ENCODE measurements around the gene GATM.

The GATM gene

DNA sequence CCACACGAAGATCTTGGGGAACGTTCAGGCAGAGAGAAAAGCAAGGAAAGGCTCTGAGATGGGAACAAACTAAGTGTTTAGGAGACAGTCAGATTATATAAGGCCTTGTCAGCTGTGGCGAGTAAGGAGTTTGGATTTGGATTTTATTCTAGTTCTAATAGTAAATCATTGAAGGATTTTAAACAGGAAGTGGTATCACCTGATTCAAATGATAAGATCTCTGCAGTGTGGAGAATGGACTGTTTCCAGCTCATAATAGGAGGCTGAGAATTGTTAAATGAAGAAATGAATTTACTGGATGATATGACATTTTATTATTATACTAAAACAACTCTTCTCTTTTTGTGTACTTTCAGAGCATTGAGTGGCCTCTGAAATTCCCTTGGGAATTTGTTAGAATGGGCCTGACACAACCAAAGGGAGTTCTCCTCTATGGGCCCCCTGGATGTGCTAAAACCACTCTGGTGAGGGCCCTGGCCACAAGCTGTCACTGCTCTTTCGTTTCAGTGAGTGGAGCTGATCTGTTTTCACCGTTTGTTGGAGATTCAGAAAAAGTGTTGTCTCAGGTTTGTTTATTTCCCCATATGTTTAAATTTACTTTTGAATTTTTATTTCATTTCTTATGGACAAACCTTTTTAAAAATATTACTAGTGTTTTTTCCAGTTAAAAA lies 36.0 kb upstream of the GATM start:
- no peak for TF ChIP-seq CTCF (IDR thresholded peaks at IDR 0.05; ENCODE audit: low read depth, low read length)

DNA sequence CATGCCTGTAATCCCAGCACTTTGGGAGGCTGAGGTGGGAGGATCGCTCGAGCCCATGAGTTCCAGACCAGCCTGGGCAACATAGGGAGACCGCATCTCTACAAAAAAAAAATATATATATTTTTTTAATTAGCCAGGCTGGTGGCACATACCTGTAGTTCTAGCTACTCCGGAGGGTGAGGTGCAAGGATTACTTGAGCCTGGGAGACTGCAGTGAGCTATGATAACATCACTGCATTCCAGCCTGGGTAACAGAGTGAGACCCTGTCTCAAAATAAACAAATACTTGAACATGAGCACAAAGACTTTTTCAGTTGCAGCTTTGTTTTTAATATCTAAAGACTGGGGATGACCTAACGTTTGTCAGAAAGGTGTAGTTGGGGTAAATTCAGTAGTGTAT lies 31.3 kb upstream of the GATM start:
- Histone ChIP-seq H3K4me3 (ENCODE audit: low read depth, low read length) (no peak overlapping the region), H3K4me1 (no peaks in the 10 kb centered on the region), H3K9me3 (no peaks in the 10 kb centered on the region), H3K27me3 (no peaks in the 10 kb centered on the region), H3K36me3 (peaks cover 95% of the 10 kb centered on the region)
- no peak for DNase-seq
- TF ChIP-seq CTCF (IDR thresholded peaks at IDR 0.05; ENCODE audit: low read depth, low read length), result no peak

More for the DNA sequence above, 36.0 kb upstream of the GATM start:
- peaks cover 91% of the 10 kb centered on the region for H3K36me3 ChIP-seq
- DNase-seq, result no peak
- H3K4me1 ChIP-seq, result no peaks in the 10 kb centered on the region
- no peaks in the 10 kb centered on the region for H3K9me3 ChIP-seq
- no peaks in the 10 kb centered on the region for H3K27me3 ChIP-seq
- no peak overlapping the region for H3K4me3 ChIP-seq (ENCODE audit: low read depth, low read length)

DNA sequence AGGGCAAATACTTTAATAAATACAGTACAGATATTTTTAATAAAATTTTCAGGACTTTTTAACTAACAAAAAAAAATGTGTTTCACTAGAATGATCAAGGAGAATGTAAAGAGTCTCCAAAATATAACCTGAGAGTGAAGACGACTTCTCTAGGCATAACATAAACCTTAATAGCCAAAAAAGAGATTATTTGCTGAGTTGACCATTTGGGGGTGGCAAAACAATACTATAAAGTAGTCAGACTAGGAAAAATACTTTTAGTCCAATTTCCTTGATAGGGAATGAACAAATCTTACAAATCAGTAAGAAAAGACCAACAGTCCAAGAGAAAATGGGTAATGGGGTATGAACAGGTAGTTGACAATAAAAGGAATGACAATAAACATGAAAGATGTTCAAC lies 29.4 kb upstream of the GATM start:
- Histone ChIP-seq H3K36me3 (peaks cover 79% of the 10 kb centered on the region), H3K27me3 (no peaks in the 10 kb centered on the region), H3K4me3 (ENCODE audit: low read depth, low read length) (no peak overlapping the region), H3K9me3 (no peaks in the 10 kb centered on the region), H3K4me1 (no peaks in the 10 kb centered on the region; the same call in 1 of the 2 replicates)
- no peak for TF ChIP-seq CTCF (IDR thresholded peaks at IDR 0.05; ENCODE audit: low read depth, low read length)
- no peak for DNase-seq

DNA sequence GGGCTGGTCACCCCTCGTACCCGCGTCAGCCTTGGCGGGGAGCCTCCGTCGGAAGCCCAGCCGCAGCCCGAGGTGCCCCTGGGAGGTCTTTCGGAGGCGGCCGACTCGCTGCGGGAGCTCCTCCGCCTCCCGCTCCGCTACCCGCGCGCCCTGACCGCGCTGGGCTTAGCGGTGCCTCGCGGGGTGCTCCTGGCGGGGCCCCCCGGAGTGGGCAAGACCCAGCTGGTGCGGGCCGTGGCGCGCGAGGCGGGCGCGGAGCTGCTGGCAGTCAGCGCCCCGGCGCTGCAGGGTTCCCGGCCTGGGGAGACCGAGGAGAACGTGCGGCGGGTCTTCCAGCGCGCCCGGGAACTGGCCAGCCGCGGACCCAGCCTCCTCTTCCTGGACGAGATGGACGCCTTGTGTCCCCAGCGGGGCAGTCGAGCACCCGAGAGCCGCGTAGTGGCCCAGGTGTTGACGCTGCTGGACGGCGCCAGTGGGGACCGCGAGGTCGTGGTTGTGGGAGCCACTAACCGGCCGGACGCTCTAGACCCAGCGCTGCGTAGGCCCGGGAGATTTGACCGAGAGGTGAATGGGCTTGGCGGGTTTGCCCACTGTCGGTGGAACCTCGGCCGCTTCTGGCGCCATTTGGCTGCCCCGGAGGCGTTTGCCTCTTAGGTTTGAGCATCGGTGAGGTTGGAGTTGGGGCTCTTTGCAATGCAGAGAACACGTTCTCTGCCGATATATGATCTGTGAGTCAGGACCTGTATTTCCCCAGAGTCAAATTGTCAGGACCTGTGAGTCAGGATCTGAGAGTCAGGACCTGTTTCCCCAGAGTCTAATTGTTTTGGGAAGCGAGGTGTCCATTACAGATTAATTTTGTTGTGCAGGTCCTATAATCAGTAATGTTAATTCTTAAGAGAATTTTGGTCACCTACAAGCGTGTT lies 24.9 kb upstream of the GATM start:
- Histone ChIP-seq H3K9me3 (no peaks in the 10 kb centered on the region), H3K4me3 (ENCODE audit: low read depth, low read length) (peak overlapping the region; percentile 94), H3K4me1 (no peaks in the 10 kb centered on the region; the same call in 1 of the 2 replicates), H3K27me3 (no peaks in the 10 kb centered on the region), H3K36me3 (peaks cover 38% of the 10 kb centered on the region)
- TF ChIP-seq CTCF (IDR thresholded peaks at IDR 0.05; ENCODE audit: low read depth, low read length), result no peak
- peak; percentile 33 for DNase-seq

GRCh38 chr15:45402162-45402954 lies 24.0 kb upstream of the GATM start:
- TF ChIP-seq CTCF (IDR thresholded peaks at IDR 0.05; ENCODE audit: low read depth, low read length), result no peak
- Histone ChIP-seq H3K36me3 (peaks cover 29% of the 10 kb centered on the region), H3K4me1 (no peaks in the 10 kb centered on the region; the same call in 1 of the 2 replicates), H3K27me3 (peaks cover 6% of the 10 kb centered on the region), H3K9me3 (no peaks in the 10 kb centered on the region), H3K4me3 (ENCODE audit: low read depth, low read length) (peak overlapping the region; percentile 94)
- DNase-seq, result peak; percentile 96
